GM18507 (cell line): ENCODE data around the gene CABP7.
"Not testable (repeated sequence)": the region's sequence is repeated elsewhere in the genome, so short reads cannot be mapped to it uniquely, and the experiment has no call there.

ENCODE experiments used
- DNase-seq: peaks from one replicate; pipeline ENCODE4 v3.0.0; 2011; ENCODE audit warnings: low read depth; ENCODE audit not compliant: insufficient read length; ENCODE audit errors: extremely low spot score
- FAIRE-seq: peaks from 2 replicates; lab custom pipeline; 2011; peaks lifted over from hg19 to GRCh38; lab: Jason Lieb, UNC

The CABP7 gene

GRCh38 chr22:29739346-29739875, 19.6 kb downstream of the CABP7 start:
- FAIRE-seq: no peak
- no peak for DNase-seq

- no peak for DNase-seq
- no peak for FAIRE-seq
These were observed 20.4 kb downstream of the CABP7 start for GRCh38 chr22:29740216-29740615.

GRCh38 chr22:29741926-29742325, 22.1 kb downstream of the CABP7 start:
- FAIRE-seq (no peak), DNase-seq (no peak)

- DNase-seq (no peak), FAIRE-seq (no peak)
These were observed 22.5 kb downstream of the CABP7 start for GRCh38 chr22:29742326-29742725.

- DNase-seq (no peak), FAIRE-seq (no peak)
These were observed 25.1 kb downstream of the CABP7 start for GRCh38 chr22:29744902-29745301.

- FAIRE-seq: no peak
- no peak for DNase-seq
These were observed 28.0 kb downstream of the CABP7 start for GRCh38 chr22:29747832-29748231.

GRCh38 chr22:29748248-29748893, 28.6 kb downstream of the CABP7 start:
- FAIRE-seq: no peak
- no peak for DNase-seq

GRCh38 chr22:29750029-29750428, 30.2 kb downstream of the CABP7 start:
- FAIRE-seq (no peak), DNase-seq (no peak)

GRCh38 chr22:29750559-29751538, 31.0 kb downstream of the CABP7 start:
- DNase-seq (no peak), FAIRE-seq (peak; percentile 38)

- no peak for FAIRE-seq
- no peak for DNase-seq
These were observed 31.9 kb downstream of the CABP7 start for GRCh38 chr22:29751669-29752068.

- FAIRE-seq: no peak
These were observed 34.2 kb downstream of the CABP7 start for GRCh38 chr22:29753808-29754657.

GRCh38 chr22:29754658-29755395, 35.0 kb downstream of the CABP7 start:
- not testable (repeated sequence) for DNase-seq, FAIRE-seq

More at GRCh38 chr22:29753808-29754657, 34.2 kb downstream of the CABP7 start:
- DNase-seq: no peak

- no peak for FAIRE-seq
- no peak for DNase-seq
These were observed 36.1 kb downstream of the CABP7 start for GRCh38 chr22:29755889-29756288.

GRCh38 chr22:29756341-29756740, 36.5 kb downstream of the CABP7 start:
- FAIRE-seq (no peak), DNase-seq (no peak)

- no peak for FAIRE-seq
- DNase-seq: no peak
These were observed 37.3 kb downstream of the CABP7 start for GRCh38 chr22:29757096-29757495.

- FAIRE-seq: no peak
- no peak for DNase-seq
These were observed 38.3 kb downstream of the CABP7 start for GRCh38 chr22:29758068-29758622.

- DNase-seq (no peak), FAIRE-seq (no peak)
These were observed 39.2 kb downstream of the CABP7 start for GRCh38 chr22:29758959-29759358.

- no peak for DNase-seq
- no peak for FAIRE-seq
These were observed 42.5 kb downstream of the CABP7 start for GRCh38 chr22:29762263-29762662.
